Measurements from ENCODE around the gene OLFML2A.

The OLFML2A gene

GRCh38 chr9:124854161-124854560 is 77.2 kb downstream of the OLFML2A start:
- H3K4me1 ChIP-seq (ENCODE audit: control insufficient read depth in 1 of 2, insufficient read depth in 1 of 2, low read depth in 1 of 2, low read length in 1 of 2): peaks cover 10% of the 10 kb centered on the region in 2 experiments

GRCh38 chr9:124854822-124855221 is 77.9 kb downstream of the OLFML2A start:
- no peak overlapping the region for H3K27ac ChIP-seq
- no peaks in the 10 kb centered on the region for H3K9me3 ChIP-seq
- H3K4me3 ChIP-seq (ENCODE audit: low read depth in 1 of 2, low read length in 1 of 2): no peak overlapping the region
- H3K36me3 ChIP-seq: peaks cover 34% of the 10 kb centered on the region
- peaks cover 15% of the 10 kb centered on the region for H3K27me3 ChIP-seq
- TF ChIP-seq CTCF (IDR thresholded peaks at IDR 0.05): no peak
- H3K4me1 ChIP-seq (ENCODE audit: control insufficient read depth in 1 of 2, insufficient read depth in 1 of 2, low read depth in 1 of 2, low read length in 1 of 2): peaks cover 10% of the 10 kb centered on the region in 2 experiments

More at GRCh38 chr9:124854161-124854560, 77.2 kb downstream of the OLFML2A start:
- H3K36me3 ChIP-seq: peaks cover 28% of the 10 kb centered on the region
- no peak overlapping the region for H3K27ac ChIP-seq
- H3K27me3 ChIP-seq: peaks cover 15% of the 10 kb centered on the region
- H3K4me3 ChIP-seq (ENCODE audit: low read depth in 1 of 2, low read length in 1 of 2): no peak overlapping the region
- no peak for TF ChIP-seq CTCF (IDR thresholded peaks at IDR 0.05)
- no peaks in the 10 kb centered on the region for H3K9me3 ChIP-seq

- no peak overlapping the region for H3K27ac ChIP-seq
- no peak overlapping the region for H3K4me3 ChIP-seq (ENCODE audit: low read depth in 1 of 2, low read length in 1 of 2)
- peaks cover 15% of the 10 kb centered on the region for H3K27me3 ChIP-seq
- H3K36me3 ChIP-seq: peaks cover 37% of the 10 kb centered on the region
- no peak for TF ChIP-seq CTCF (IDR thresholded peaks at IDR 0.05)
- peaks cover 12 to 15% of the 10 kb centered on the region in 2 experiments for H3K4me1 ChIP-seq (ENCODE audit: control insufficient read depth in 1 of 2, insufficient read depth in 1 of 2, low read depth in 1 of 2, low read length in 1 of 2)
- no peaks in the 10 kb centered on the region for H3K9me3 ChIP-seq
Measured at GRCh38 chr9:124855566-124855943, 78.6 kb downstream of the OLFML2A start.

GRCh38 chr9:124855944-124856765 is 79.2 kb downstream of the OLFML2A start:
- Histone ChIP-seq H3K27me3 (peaks cover 11% of the 10 kb centered on the region), H3K4me3 (ENCODE audit: low read depth in 1 of 2, low read length in 1 of 2) (no peak overlapping the region), H3K27ac (no peak overlapping the region), H3K4me1 (ENCODE audit: control insufficient read depth in 1 of 2, insufficient read depth in 1 of 2, low read depth in 1 of 2, low read length in 1 of 2) (peaks cover 18 to 21% of the 10 kb centered on the region in 2 experiments), H3K9me3 (no peaks in the 10 kb centered on the region), H3K36me3 (peaks cover 37% of the 10 kb centered on the region)
- TF ChIP-seq CTCF (IDR thresholded peaks at IDR 0.05): no peak

GRCh38 chr9:124857533-124858162 is 80.7 kb downstream of the OLFML2A start:
- Histone ChIP-seq H3K36me3 (peaks cover 37% of the 10 kb centered on the region), H3K27me3 (peaks cover 11% of the 10 kb centered on the region), H3K9me3 (no peaks in the 10 kb centered on the region), H3K27ac (no peak overlapping the region), H3K4me3 (ENCODE audit: low read depth in 1 of 2, low read length in 1 of 2) (no peak overlapping the region), H3K4me1 (ENCODE audit: control insufficient read depth in 1 of 2, insufficient read depth in 1 of 2, low read depth in 1 of 2, low read length in 1 of 2) (peaks cover 26 to 28% of the 10 kb centered on the region in 2 experiments)
- TF ChIP-seq CTCF (IDR thresholded peaks at IDR 0.05): no peak
